Astrocyte (in vitro differentiated cells and primary cell): ENCODE results near the gene ABHD12. TPM values are rescaled to one million over a fixed set of nuclear protein-coding genes. Genes with fewer than 3 reads are reported as not detected.
A peak's percentile ranks its signal among the peaks of the same experiment; 100 is the strongest.
"Not testable (repeated sequence)": the region's sequence is repeated elsewhere in the genome, so short reads cannot be mapped to it uniquely, and the experiment has no call there.

Experiments used
- DNase-seq: peaks from one replicate; pipeline ENCODE4 v3.0.0-alpha.2; 2010; ENCODE audit warnings: low read depth
- FAIRE-seq: peaks from 2 replicates; lab custom pipeline; 2011; peaks lifted over from hg19 to GRCh38; lab: Jason Lieb, UNC
- H2AFZ ChIP-seq: 2 replicates; pipeline ENCODE4 v1.6.0; 2012; ENCODE audit warnings: low read depth, low read length, inconsistent platforms
- H3K27ac ChIP-seq: 2 replicates; pipeline ENCODE4 v1.5.1; 2011; ENCODE audit warnings: low read depth, low read length, inconsistent platforms
- H3K27me3 ChIP-seq: 2 replicates; pipeline ENCODE4 v1.6.0; 2011; ENCODE audit warnings: low read length, inconsistent platforms; ENCODE audit not compliant: insufficient read depth
- H3K36me3 ChIP-seq: 2 replicates; pipeline ENCODE4 v1.5.1; 2011; ENCODE audit warnings: low read length, inconsistent platforms; ENCODE audit not compliant: insufficient read depth
- H3K4me1 ChIP-seq: 2 replicates; pipeline ENCODE4 v1.5.1; 2011; ENCODE audit warnings: low read length, inconsistent platforms; ENCODE audit not compliant: insufficient read depth
- H3K4me2 ChIP-seq: 2 replicates; pipeline ENCODE4 v1.6.0; 2012; ENCODE audit warnings: low read length, inconsistent platforms
- H3K4me3 ChIP-seq: 2 replicates; pipeline ENCODE4 v1.5.1; 2011; ENCODE audit warnings: low read depth, mild to moderate bottlenecking, low read length, inconsistent platforms; ENCODE audit not compliant: insufficient read depth
- H3K79me2 ChIP-seq: 2 replicates; pipeline ENCODE4 v1.6.0; 2012; ENCODE audit warnings: mild to moderate bottlenecking, low read length, inconsistent platforms; ENCODE audit not compliant: insufficient read depth
- H3K9ac ChIP-seq: 2 replicates; pipeline ENCODE4 v1.6.0; 2012; ENCODE audit warnings: mild to moderate bottlenecking, low read length, inconsistent platforms
- H3K9me3 ChIP-seq: 2 replicates; pipeline ENCODE4 v1.5.1; 2012; ENCODE audit warnings: low read depth, mild to moderate bottlenecking, low read length, inconsistent platforms; ENCODE audit not compliant: insufficient read depth
- H4K20me1 ChIP-seq: 2 replicates; pipeline ENCODE4 v1.6.0; 2012; ENCODE audit warnings: low read length, inconsistent platforms; ENCODE audit not compliant: insufficient read depth
- H3K27ac Mint-ChIP-seq: one replicate; pipeline ENCODE4 v1.8.0; 2021; ENCODE audit warnings: mild to moderate bottlenecking, mixed read lengths; ENCODE audit not compliant: unreplicated experiment
- H3K27me3 Mint-ChIP-seq: one replicate; pipeline ENCODE4 v1.8.0; 2021; ENCODE audit warnings: low read depth, mixed read lengths; ENCODE audit not compliant: unreplicated experiment
- H3K36me3 Mint-ChIP-seq: one replicate; pipeline ENCODE4 v1.8.0; 2021; ENCODE audit warnings: low read depth, mixed read lengths; ENCODE audit not compliant: unreplicated experiment
- H3K4me1 Mint-ChIP-seq: one replicate; pipeline ENCODE4 v1.8.0; 2021; ENCODE audit warnings: low read depth, mixed read lengths; ENCODE audit not compliant: unreplicated experiment
- H3K4me3 Mint-ChIP-seq: one replicate; pipeline ENCODE4 v1.8.0; 2021; ENCODE audit warnings: mild to moderate bottlenecking, moderate library complexity, mixed read lengths; ENCODE audit not compliant: unreplicated experiment
- H3K9me3 Mint-ChIP-seq: one replicate; pipeline ENCODE4 v1.8.0; 2021; ENCODE audit warnings: mild to moderate bottlenecking, mixed read lengths; ENCODE audit not compliant: unreplicated experiment
- EZH2 ChIP-seq: IDR thresholded peaks from 2 replicates; pipeline ENCODE4 v1.6.1; 2012; ENCODE audit warnings: mild to moderate bottlenecking, low read length, inconsistent platforms; ENCODE audit not compliant: insufficient read depth
- total RNA-seq: library from RNA; stranded (reverse); gene quantifications from 2 replicates; pipeline ENCODE4 v1.2.1, GENCODE V29; 2021
- TF ChIP-seq, protein P1 (sequence below): IDR thresholded peaks from 2 replicates; pipeline ENCODE4 v1.5.1; 2011; ENCODE audit warnings: low read depth, mild to moderate bottlenecking, inconsistent platforms, low read length, moderate library complexity; ENCODE audit not compliant: insufficient read depth

ABHD12 gene
- total RNA-seq, 1 donor from 2014 or later, result 98.1 TPM

DNA sequence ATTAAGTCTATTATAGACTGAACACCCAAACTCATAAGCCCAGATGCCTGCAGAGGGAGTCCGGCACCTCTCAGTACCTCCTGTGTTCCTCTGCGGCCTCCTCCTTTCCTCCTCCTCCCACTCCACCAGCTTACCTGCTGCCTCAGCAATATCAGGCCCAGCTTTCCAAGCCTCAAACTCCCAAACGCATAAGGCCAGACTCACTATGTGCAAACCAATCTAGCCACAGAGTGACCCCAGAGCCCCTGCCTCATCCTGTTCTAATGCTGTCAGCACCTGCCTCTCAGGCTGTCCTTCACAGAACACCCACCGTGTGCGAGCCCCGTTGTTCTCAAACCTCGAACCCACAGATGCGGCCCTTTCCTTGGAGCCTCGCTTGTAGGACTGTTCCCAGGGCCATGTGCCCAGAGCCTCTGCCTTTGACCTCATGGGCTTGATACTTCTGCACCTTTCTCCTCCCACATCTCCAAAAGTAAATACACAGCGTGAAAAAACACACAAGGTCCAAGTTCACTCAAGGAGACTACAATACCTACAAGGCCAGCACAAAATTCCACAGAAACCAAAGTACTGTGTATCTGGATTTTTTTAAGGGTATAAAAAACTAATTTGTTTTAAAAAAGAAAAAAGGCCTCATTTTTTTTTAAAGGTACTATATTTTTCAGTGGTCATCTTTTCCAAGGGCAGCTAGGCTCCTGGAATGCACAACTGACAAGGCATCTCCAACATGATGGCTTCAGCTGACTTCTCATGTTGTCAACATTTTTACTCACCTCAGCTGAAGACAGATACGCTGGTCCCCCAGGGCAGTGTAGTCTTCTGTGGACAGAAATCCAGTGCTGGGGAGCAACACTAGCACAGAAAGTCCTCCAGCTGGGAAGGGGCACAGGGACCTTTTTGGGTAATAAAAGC is 52.3 kb downstream of the ABHD12 start:
- TF ChIP-seq EZH2, result no peak
- TF ChIP-seq, protein P1, sequence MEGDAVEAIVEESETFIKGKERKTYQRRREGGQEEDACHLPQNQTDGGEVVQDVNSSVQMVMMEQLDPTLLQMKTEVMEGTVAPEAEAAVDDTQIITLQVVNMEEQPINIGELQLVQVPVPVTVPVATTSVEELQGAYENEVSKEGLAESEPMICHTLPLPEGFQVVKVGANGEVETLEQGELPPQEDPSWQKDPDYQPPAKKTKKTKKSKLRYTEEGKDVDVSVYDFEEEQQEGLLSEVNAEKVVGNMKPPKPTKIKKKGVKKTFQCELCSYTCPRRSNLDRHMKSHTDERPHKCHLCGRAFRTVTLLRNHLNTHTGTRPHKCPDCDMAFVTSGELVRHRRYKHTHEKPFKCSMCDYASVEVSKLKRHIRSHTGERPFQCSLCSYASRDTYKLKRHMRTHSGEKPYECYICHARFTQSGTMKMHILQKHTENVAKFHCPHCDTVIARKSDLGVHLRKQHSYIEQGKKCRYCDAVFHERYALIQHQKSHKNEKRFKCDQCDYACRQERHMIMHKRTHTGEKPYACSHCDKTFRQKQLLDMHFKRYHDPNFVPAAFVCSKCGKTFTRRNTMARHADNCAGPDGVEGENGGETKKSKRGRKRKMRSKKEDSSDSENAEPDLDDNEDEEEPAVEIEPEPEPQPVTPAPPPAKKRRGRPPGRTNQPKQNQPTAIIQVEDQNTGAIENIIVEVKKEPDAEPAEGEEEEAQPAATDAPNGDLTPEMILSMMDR, result no peak
- H3K27ac Mint-ChIP-seq, result no peak overlapping the region
- no peaks in the 10 kb centered on the region for H3K9me3 Mint-ChIP-seq
- Histone ChIP-seq H2AFZ (no peak overlapping the region), H3K4me2 (no peak overlapping the region), H3K27me3 (no peaks in the 10 kb centered on the region), H4K20me1 (peaks cover 37% of the 10 kb centered on the region), H3K9me3 (no peaks in the 10 kb centered on the region), H3K79me2 (peaks cover 50% of the 10 kb centered on the region), H3K9ac (no peak overlapping the region), H3K27ac (no peak overlapping the region), H3K4me1 (no peaks in the 10 kb centered on the region), H3K36me3 (no peaks in the 10 kb centered on the region), H3K4me3 (no peak overlapping the region)
- H3K4me3 Mint-ChIP-seq, result no peak overlapping the region
- peaks cover 9% of the 10 kb centered on the region for H3K36me3 Mint-ChIP-seq
- no peaks in the 10 kb centered on the region for H3K27me3 Mint-ChIP-seq
- no peak for DNase-seq
- no peak for FAIRE-seq
- peaks cover 28% of the 10 kb centered on the region for H3K4me1 Mint-ChIP-seq

DNA sequence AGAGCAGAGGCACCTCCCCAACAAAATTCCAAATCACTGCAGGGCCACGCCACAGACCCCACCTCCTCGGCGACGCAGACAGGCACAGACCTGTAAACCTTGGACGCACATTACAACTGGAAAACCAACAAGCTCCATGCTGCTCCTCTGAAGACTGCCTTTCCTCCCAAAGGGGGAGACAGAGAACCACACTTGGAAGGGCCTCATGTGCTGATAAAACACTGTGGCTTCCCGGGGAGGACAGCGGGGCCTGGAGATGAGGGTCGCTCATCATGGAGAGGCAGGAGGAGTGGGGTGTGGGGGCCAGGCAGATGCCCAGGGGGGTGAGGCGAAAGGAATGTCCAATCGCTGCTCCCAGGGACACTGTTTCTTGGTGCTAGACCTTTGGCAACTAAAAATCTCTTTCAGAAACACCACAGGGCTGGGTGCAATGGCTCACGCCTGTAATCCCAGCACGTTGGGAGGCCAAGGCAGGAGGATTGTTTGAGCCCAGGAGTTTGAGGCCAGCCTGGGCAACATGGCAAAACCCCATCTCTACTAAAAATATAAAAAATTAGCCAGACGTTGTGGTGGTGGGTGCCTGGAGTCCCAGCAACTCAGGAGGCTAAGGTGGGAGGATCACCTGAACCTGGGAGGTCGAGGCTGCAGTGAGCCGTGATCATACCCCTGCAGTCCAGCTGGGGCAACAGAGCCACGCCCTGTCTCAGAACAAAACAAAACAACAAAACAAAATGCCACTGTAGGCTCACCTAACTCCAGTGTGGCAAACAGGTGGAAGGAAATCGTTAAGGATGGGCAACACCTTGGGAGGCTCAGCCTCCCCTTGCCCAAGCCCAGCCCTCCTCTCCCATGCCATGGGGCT is 53.8 kb downstream of the ABHD12 start:
- Histone ChIP-seq H3K36me3 (no peaks in the 10 kb centered on the region), H4K20me1 (peaks cover 23% of the 10 kb centered on the region), H3K27me3 (no peaks in the 10 kb centered on the region), H3K9ac (no peak overlapping the region), H3K9me3 (no peaks in the 10 kb centered on the region), H3K27ac (no peak overlapping the region), H3K79me2 (peaks cover 36% of the 10 kb centered on the region), H3K4me3 (no peak overlapping the region), H3K4me1 (no peaks in the 10 kb centered on the region), H3K4me2 (no peak overlapping the region), H2AFZ (no peak overlapping the region)
- Mint-ChIP-seq H3K27ac (no peak overlapping the region), H3K4me3 (no peak overlapping the region), H3K36me3 (peaks cover 6% of the 10 kb centered on the region), H3K4me1 (peaks cover 21% of the 10 kb centered on the region), H3K27me3 (no peaks in the 10 kb centered on the region), H3K9me3 (peaks cover 3% of the 10 kb centered on the region)
- FAIRE-seq, result no peak
- TF ChIP-seq, protein P1, result no peak
- TF ChIP-seq EZH2, result no peak
- DNase-seq, result peak; percentile 29

DNA sequence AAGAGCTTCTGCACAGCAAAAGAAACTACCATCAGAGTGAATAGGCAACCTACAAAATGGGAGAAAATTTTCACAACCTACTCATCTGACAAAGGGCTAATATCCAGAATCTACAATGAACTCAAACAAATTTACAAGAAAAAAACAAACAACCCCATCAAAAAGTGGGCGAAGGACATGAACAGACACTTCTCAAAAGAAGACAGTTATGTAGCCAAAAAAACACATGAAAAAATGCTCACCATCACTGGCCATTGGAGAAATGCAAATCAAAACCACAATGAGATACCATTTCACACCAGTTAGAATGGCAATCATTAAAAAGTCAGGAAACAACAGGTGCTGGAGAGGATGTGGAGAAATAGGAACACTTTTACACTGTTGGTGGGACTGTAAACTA is 55.7 kb downstream of the ABHD12 start:
- H3K9me3 ChIP-seq, H3K9ac ChIP-seq, H3K36me3 Mint-ChIP-seq, H3K27me3 ChIP-seq, H3K4me3 ChIP-seq, H3K4me2 ChIP-seq, H3K27ac ChIP-seq, H3K27ac Mint-ChIP-seq, H3K36me3 ChIP-seq, H3K9me3 Mint-ChIP-seq, FAIRE-seq, H4K20me1 ChIP-seq, H3K4me1 ChIP-seq, DNase-seq, H2AFZ ChIP-seq, H3K27me3 Mint-ChIP-seq, H3K4me3 Mint-ChIP-seq: not testable (repeated sequence)
- H3K4me1 Mint-ChIP-seq, result peaks cover 16% of the 10 kb centered on the region
- H3K79me2 ChIP-seq, result peaks cover 18% of the 10 kb centered on the region
